B cell (primary cell): Measurements from ENCODE around the gene NANOS2. TPM values are rescaled to one million over a fixed set of nuclear protein-coding genes. Genes with fewer than 3 reads are reported as not detected.

Experiments used
- ATAC-seq: fragments of 200-7000 bp; cut with Tn5 transposase; one replicate; pipeline ENCODE4 v1.10.0; 2021; ENCODE audit warnings: low read depth, mild to moderate bottlenecking, moderate number of reproducible peaks, moderate library complexity
- CTCF ChIA-PET: fragments of 350-600 bp; sonication (Branson Sonifier 250); formaldehyde crosslinking; loops from one replicate; lab custom pipeline; 2021; ENCODE audit warnings: antibody characterized with exemption, inconsistent platforms; lab: Charles Lee
- POLR2A ChIA-PET: fragments of 350-600 bp; sonication (Branson Sonifier 250); formaldehyde crosslinking; loops from one replicate; lab custom pipeline; 2021; ENCODE audit warnings: antibody characterized with exemption; lab: Charles Lee
- DNase-seq: peaks from one replicate; pipeline ENCODE4 v3.0.0; 2013
- H2AFZ ChIP-seq: 2 replicates; pipeline ENCODE4 v1.6.1; 2012; ENCODE audit warnings: mild to moderate bottlenecking, low read depth, low read length; ENCODE audit not compliant: insufficient read depth, poor library complexity, severe bottlenecking
- H3K27ac ChIP-seq, 2 donors: 1 replicate in 1 of 2; 2 replicates in 1 of 2; pipeline ENCODE4 v1.5.1; 2012 to 2013; ENCODE audit warnings: low read length in 2 of 2, mild to moderate bottlenecking in 2 of 2, moderate library complexity in 1 of 2
- H3K27me3 ChIP-seq, 4 experiments: fragments of 200-600 bp in 1 of 4; sonication (generic) in 1 of 4; replicated peaks in 1 of 4; 1 replicate in 2 of 4; 2 replicates in 2 of 4; pipeline versions ENCODE4 v1.6.1 to v1.7.0; 2013 to 2016; ENCODE audit warnings: low read length in 3 of 4, mild to moderate bottlenecking in 2 of 4, mixed read lengths in 1 of 4, moderate library complexity in 1 of 4; ENCODE audit not compliant: insufficient read depth in 4 of 4, control insufficient read depth in 3 of 4; ENCODE audit errors: control extremely low read depth in 1 of 4
- H3K36me3 ChIP-seq, 2 experiments: replicated peaks in 1 of 2; 1 replicate in 1 of 2; 2 replicates in 1 of 2; pipeline versions ENCODE4 v1.6.1 to v1.7.1; 2013; ENCODE audit warnings: low read length in 1 of 2; ENCODE audit not compliant: insufficient read depth in 2 of 2, control insufficient read depth in 1 of 2; ENCODE audit errors: control extremely low read depth in 1 of 2, extremely low read depth in 1 of 2
- H3K4me1 ChIP-seq, 2 donors: fragments of 200-600 bp in 1 of 2; sonication (generic) in 1 of 2; 1 replicate in 1 of 2; 2 replicates in 1 of 2; pipeline versions ENCODE4 v1.5.1 to v1.6.1; 2013 to 2017; ENCODE audit warnings: low read length in 2 of 2; ENCODE audit not compliant: control insufficient read depth in 2 of 2, insufficient read depth in 2 of 2
- H3K4me2 ChIP-seq: replicated peaks from 2 replicates; pipeline ENCODE3; 2012; ENCODE audit warnings: mild to moderate bottlenecking, low read depth, low read length; ENCODE audit not compliant: poor library complexity, severe bottlenecking
- H3K4me3 ChIP-seq, 5 experiments: fragments of 200-600 bp in 1 of 5; sonication (generic) in 1 of 5; 1 replicate in 3 of 5; 2 replicates in 2 of 5; pipeline versions ENCODE4 v1.5.1 to v1.7.0; 2011 to 2016; ENCODE audit warnings: low read length in 4 of 5, mild to moderate bottlenecking in 4 of 5, low read depth in 2 of 5, control low read depth in 1 of 5, moderate library complexity in 1 of 5; ENCODE audit not compliant: insufficient read depth in 1 of 5; ENCODE audit errors: control extremely low read depth in 1 of 5, extremely low read depth in 1 of 5
- H3K79me2 ChIP-seq: fragments of 200-600 bp; sonication (generic); one replicate; pipeline ENCODE4 v1.6.0; 2016; ENCODE audit warnings: low read length; ENCODE audit not compliant: control insufficient read depth, insufficient read depth
- H3K9ac ChIP-seq: fragments of 200-600 bp; sonication (generic); 2 replicates; pipeline ENCODE4 v1.6.1; 2017; ENCODE audit warnings: mild to moderate bottlenecking, low read length, moderate library complexity
- H3K9me3 ChIP-seq, 3 donors: one replicate each; pipeline versions ENCODE4 v1.6.1 to v1.7.1; 2013; ENCODE audit warnings: low read length in 2 of 3; ENCODE audit not compliant: control insufficient read depth in 2 of 3, insufficient read depth in 1 of 3; ENCODE audit errors: control extremely low read depth in 1 of 3
- H4K20me1 ChIP-seq: 2 replicates; pipeline ENCODE4 v1.6.0; 2012; ENCODE audit warnings: mild to moderate bottlenecking, low read length; ENCODE audit not compliant: insufficient read depth, control insufficient read depth, poor library complexity, severe bottlenecking
- H3K27ac Mint-ChIP-seq: one replicate; pipeline ENCODE4 v1.8.0; 2021; ENCODE audit warnings: mixed read lengths
- H3K27me3 Mint-ChIP-seq: one replicate; pipeline ENCODE4 v1.8.0; 2021; ENCODE audit warnings: mixed read lengths
- H3K4me1 Mint-ChIP-seq: one replicate; pipeline ENCODE4 v1.8.0; 2021; ENCODE audit warnings: mixed read lengths
- H3K4me3 Mint-ChIP-seq: one replicate; pipeline ENCODE4 v1.8.0; 2021; ENCODE audit warnings: mixed read lengths
- H3K9me3 Mint-ChIP-seq: one replicate; pipeline ENCODE4 v1.8.0; 2022; ENCODE audit warnings: mixed read lengths; ENCODE audit not compliant: insufficient read depth
- CTCF ChIP-seq: fragments of 200-600 bp; IDR thresholded peaks from one replicate; pipeline ENCODE4 v1.8.0; 2022; ENCODE audit warnings: antibody characterized with exemption, mild to moderate bottlenecking
- EZH2 ChIP-seq: IDR thresholded peaks from 2 replicates; pipeline ENCODE4 v1.6.1; 2012; ENCODE audit warnings: borderline replicate concordance, low read depth, mild to moderate bottlenecking, moderate library complexity, low read length; ENCODE audit not compliant: insufficient read depth, poor library complexity, severe bottlenecking
- WGBS: methylation state at CpG from one replicate; pipeline ENCODE4 v1.1.5; 2013; ENCODE audit warnings: missing lambda C conversion rate; ENCODE audit not compliant: insufficient coverage; 5-methylcytosine and 5-hydroxymethylcytosine counted together
- intact Hi-C: fragments of 100-400 bp; cut with micrococcal nuclease; formaldehyde crosslinking; loops from one replicate; pipeline ENCODE4 v1.10.0; 2022
- polyA plus RNA-seq: library from polyadenylated mRNA; depleted of rRNA; stranded (reverse); fragments of >200 nt; gene quantifications from 2 replicates; pipeline ENCODE4 v1.2.3, GENCODE V29; 2012
- total RNA-seq, 2 donors: library from RNA; stranded (reverse); fragments of 120-200 nt in 1 of 2; gene quantifications; 1 replicate in 1 of 2; 2 replicates in 1 of 2; pipeline versions ENCODE4 v1.2.3 to v1.2.4, GENCODE V29; 2013 to 2022

Gene NANOS2
- total and polyA plus RNA-seq, 2 donors (not counting 1 experiment from before 2014, with no cell fraction given): not detected

- no peak overlapping the region for H3K27ac Mint-ChIP-seq
- intact Hi-C loops: no loop called here
These were observed 5.9 kb upstream of the NANOS2 start for GRCh38 chr19:45920458-45920857.

GRCh38 chr19:45919678-45920077 lies 5.1 kb upstream of the NANOS2 start:
- Mint-ChIP-seq H3K9me3 (no peaks in the 10 kb centered on the region), H3K27ac (no peak overlapping the region), H3K27me3 (peaks cover 10% of the 10 kb centered on the region), H3K4me3 (no peak overlapping the region), H3K4me1 (no peaks in the 10 kb centered on the region)
- no peak overlapping the region for H3K27ac ChIP-seq
- no peaks in the 10 kb centered on the region for H3K4me1 ChIP-seq
- ChIA-PET POLR2A (no interaction called here), CTCF (interaction anchor here (0.8 kb wide), 1 partner anchor 103 kb away, joined by 4 read pairs; no protein-coding TSS in a partner anchor)
- no peaks in the 10 kb centered on the region for H3K36me3 ChIP-seq
- no peak overlapping the region for H2AFZ ChIP-seq
- 69% methylated on average over 4 of the region's 7 CpGs for WGBS
- DNase-seq (no peak), ATAC-seq (no peak)
- intact Hi-C loops: no loop called here
- no peaks in the 10 kb centered on the region for H3K9me3 ChIP-seq
- peaks cover 0 to 4% (median 0%) of the 10 kb centered on the region in 4 experiments for H3K27me3 ChIP-seq
- TF ChIP-seq EZH2 (no peak), CTCF (no peak)
- no peak overlapping the region for H3K9ac ChIP-seq
- no peak overlapping the region for H3K4me2 ChIP-seq
- no peak overlapping the region for H3K4me3 ChIP-seq
- no peaks in the 10 kb centered on the region for H4K20me1 ChIP-seq
- H3K79me2 ChIP-seq: no peaks in the 10 kb centered on the region

More at GRCh38 chr19:45920458-45920857, 5.9 kb upstream of the NANOS2 start:
- Histone ChIP-seq H4K20me1 (no peaks in the 10 kb centered on the region), H3K9ac (no peak overlapping the region), H3K9me3 (no peaks in the 10 kb centered on the region), H3K4me3 (no peak overlapping the region), H3K4me1 (no peaks in the 10 kb centered on the region), H3K36me3 (no peaks in the 10 kb centered on the region), H3K27ac (no peak overlapping the region), H3K27me3 (peaks cover 0 to 4% (median 0%) of the 10 kb centered on the region in 4 experiments), H3K79me2 (no peaks in the 10 kb centered on the region), H3K4me2 (no peak overlapping the region), H2AFZ (no peak overlapping the region)
- H3K9me3 Mint-ChIP-seq: no peaks in the 10 kb centered on the region
- ChIA-PET CTCF (interaction anchor here (0.8 kb wide), 1 partner anchor 104 kb away, joined by 4 read pairs; no protein-coding TSS in a partner anchor), POLR2A (no interaction called here)
- WGBS: 95% methylated on average over 2 of the region's 8 CpGs
- DNase-seq (no peak), ATAC-seq (no peak)
- H3K4me1 Mint-ChIP-seq: no peaks in the 10 kb centered on the region
- peaks cover 10% of the 10 kb centered on the region for H3K27me3 Mint-ChIP-seq
- TF ChIP-seq CTCF (no peak), EZH2 (no peak)
- H3K4me3 Mint-ChIP-seq: no peak overlapping the region
